H1 (cell line): ENCODE measurements around the gene MS4A18. TPM values are rescaled to one million over a fixed set of nuclear protein-coding genes. Genes with fewer than 3 reads are reported as not detected.

ENCODE experiments used
- CTCF ChIA-PET: fragments of 300-600 bp; sonication (Branson Sonifier 250); formaldehyde crosslinking; loops from one replicate; lab custom pipeline; 2021; ENCODE audit not compliant: partially characterized antibody; lab: Charles Lee
- POLR2A ChIA-PET: fragments of 300-600 bp; sonication (Branson Sonifier 250); formaldehyde crosslinking; loops from one replicate; lab custom pipeline; 2021; ENCODE audit warnings: inconsistent platforms; ENCODE audit not compliant: partially characterized antibody; lab: Charles Lee
- DNase-seq, 2 experiments: peaks; one replicate each; pipeline versions ENCODE4 v3.0.0 to v3.0.0-alpha.2; 2010 to 2022; ENCODE audit warnings: low spot score in 2 of 2, low read depth in 1 of 2, mixed read lengths in 1 of 2
- FAIRE-seq: peaks from 2 replicates; lab custom pipeline; 2011; peaks lifted over from hg19 to GRCh38; lab: Jason Lieb, UNC
- H2AFZ ChIP-seq: 2 replicates; pipeline ENCODE4 v1.8.1; 2012; ENCODE audit warnings: low read length, inconsistent platforms
- H2AK5ac ChIP-seq: 2 replicates; pipeline ENCODE4 v1.6.1; 2013; ENCODE audit warnings: low read depth, low read length
- H2BK120ac ChIP-seq: replicated peaks from 2 replicates; pipeline ENCODE3; 2013; ENCODE audit warnings: low read depth, low read length, inconsistent platforms
- H2BK12ac ChIP-seq: 2 replicates; pipeline ENCODE4 v1.6.1; 2013; ENCODE audit warnings: low read depth, low read length
- H2BK15ac ChIP-seq: 2 replicates; pipeline ENCODE4 v1.6.1; 2013; ENCODE audit warnings: low read length
- H2BK20ac ChIP-seq: 2 replicates; pipeline ENCODE4 v1.6.1; 2013; ENCODE audit warnings: low read length
- H2BK5ac ChIP-seq: 2 replicates; pipeline ENCODE4 v1.6.1; 2013; ENCODE audit warnings: low read depth, low read length
- H3K14ac ChIP-seq: 2 replicates; pipeline ENCODE4 v1.6.1; 2013; ENCODE audit warnings: inconsistent platforms; ENCODE audit not compliant: insufficient read length
- H3K18ac ChIP-seq: 2 replicates; pipeline ENCODE4 v1.6.1; 2013; ENCODE audit warnings: low read length; ENCODE audit errors: extremely low read depth
- H3K23ac ChIP-seq: 2 replicates; pipeline ENCODE4 v1.6.1; 2013; ENCODE audit warnings: inconsistent platforms; ENCODE audit not compliant: insufficient read length
- H3K23me2 ChIP-seq: 2 replicates; pipeline ENCODE4 v1.6.1; 2013; ENCODE audit warnings: low read depth, low read length
- H3K27ac ChIP-seq: 2 replicates; pipeline ENCODE4 v1.6.1; 2011; ENCODE audit warnings: low read depth, low read length, inconsistent platforms
- H3K27me3 ChIP-seq, 4 experiments: replicated peaks in 1 of 4; 1 replicate in 1 of 4; 2 replicates in 3 of 4; pipeline versions ENCODE4 v1.6.1 to v1.8.1; 2011 to 2013; ENCODE audit warnings: low read length in 3 of 4, mild to moderate bottlenecking in 3 of 4, inconsistent platforms in 2 of 4, mixed read lengths in 2 of 4, moderate library complexity in 1 of 4; ENCODE audit not compliant: control insufficient read depth in 3 of 4, insufficient read depth in 3 of 4; ENCODE audit errors: extremely low read depth in 1 of 4
- H3K36me3 ChIP-seq, 4 experiments: 2 replicates each; pipeline versions ENCODE4 v1.6.1 to v1.8.1; 2011 to 2013; ENCODE audit warnings: mild to moderate bottlenecking in 4 of 4, low read length in 3 of 4, moderate library complexity in 2 of 4, control low read depth in 1 of 4, inconsistent platforms in 1 of 4; ENCODE audit not compliant: insufficient read depth in 4 of 4, control insufficient read depth in 2 of 4
- H3K4ac ChIP-seq: replicated peaks from 2 replicates; pipeline ENCODE3; 2013; ENCODE audit warnings: low read length, low read depth, mixed read lengths, inconsistent platforms; ENCODE audit not compliant: insufficient read length
- H3K4me1 ChIP-seq, 4 experiments: replicated peaks in 1 of 4; 1 replicate in 1 of 4; 2 replicates in 3 of 4; pipeline versions ENCODE4 v1.6.1 to v1.8.1; 2011 to 2013; ENCODE audit warnings: low read length in 3 of 4, inconsistent platforms in 2 of 4, mixed read lengths in 1 of 4; ENCODE audit not compliant: insufficient read depth in 4 of 4, control insufficient read depth in 3 of 4
- H3K4me2 ChIP-seq, 2 experiments: 2 replicates each; pipeline versions ENCODE4 v1.6.1 to v1.8.1; 2011 to 2013; ENCODE audit warnings: low read depth in 2 of 2, low read length in 2 of 2, control low read depth in 1 of 2, inconsistent platforms in 1 of 2, mild to moderate bottlenecking in 1 of 2; ENCODE audit not compliant: insufficient read depth in 1 of 2
- H3K4me3 ChIP-seq, 4 experiments: fragments of 200-600, 300-600 bp in 1 of 4; sonication (generic), shearing (Covaris generic), sonication (Bioruptor Twin) in 1 of 4; 2 replicates each; pipeline versions ENCODE4 v1.5.1 to v1.8.1; 2011 to 2016; ENCODE audit warnings: low read length in 4 of 4, low read depth in 3 of 4, control low read depth in 2 of 4, inconsistent platforms in 2 of 4, mild to moderate bottlenecking in 2 of 4, mixed read lengths in 1 of 4, moderate library complexity in 1 of 4; ENCODE audit not compliant: insufficient read depth in 2 of 4; ENCODE audit errors: extremely low read depth in 1 of 4
- H3K56ac ChIP-seq: replicated peaks from 2 replicates; pipeline ENCODE3; 2013; ENCODE audit warnings: low read depth, mild to moderate bottlenecking, mixed read lengths, low read length, inconsistent platforms; ENCODE audit not compliant: insufficient read length
- H3K79me1 ChIP-seq: 2 replicates; pipeline ENCODE4 v1.6.1; 2013; ENCODE audit warnings: low read depth, low read length, control low read depth
- H3K79me2 ChIP-seq, 2 experiments: 2 replicates each; pipeline versions ENCODE4 v1.6.1 to v1.8.1; 2012 to 2013; ENCODE audit warnings: low read length in 2 of 2, mild to moderate bottlenecking in 2 of 2, inconsistent platforms in 1 of 2; ENCODE audit not compliant: insufficient read depth in 2 of 2, control insufficient read depth in 1 of 2
- H3K9ac ChIP-seq, 4 experiments: replicated peaks in 1 of 4; 1 replicate in 1 of 4; 2 replicates in 3 of 4; pipeline versions ENCODE4 v1.6.1 to v1.8.1; 2011 to 2013; ENCODE audit warnings: low read depth in 3 of 4, low read length in 3 of 4, control low read depth in 2 of 4, mild to moderate bottlenecking in 2 of 4, moderate library complexity in 2 of 4, inconsistent platforms in 1 of 4; ENCODE audit errors: extremely low read depth in 1 of 4
- H3K9me3 ChIP-seq, 2 experiments: 2 replicates each; pipeline versions ENCODE4 v1.6.1 to v1.8.1; 2012 to 2013; ENCODE audit warnings: mild to moderate bottlenecking in 2 of 2, moderate library complexity in 2 of 2, control low read depth in 1 of 2, inconsistent platforms in 1 of 2, low read depth in 1 of 2, low read length in 1 of 2, mixed read lengths in 1 of 2; ENCODE audit not compliant: insufficient read depth in 2 of 2
- H4K20me1 ChIP-seq, 2 experiments: replicated peaks in 1 of 2; 2 replicates each; pipeline versions ENCODE3 to v1.8.1; 2011 to 2013; ENCODE audit warnings: inconsistent platforms in 2 of 2, low read length in 2 of 2, mild to moderate bottlenecking in 1 of 2; ENCODE audit not compliant: insufficient read depth in 2 of 2, control insufficient read depth in 1 of 2
- H4K5ac ChIP-seq: 2 replicates; pipeline ENCODE4 v1.6.1; 2013; ENCODE audit warnings: low read length, low read depth, mixed read lengths, inconsistent platforms; ENCODE audit not compliant: insufficient read length
- H4K8ac ChIP-seq: 2 replicates; pipeline ENCODE4 v1.8.0; 2013; ENCODE audit warnings: mild to moderate bottlenecking, moderate library complexity, low read length, inconsistent platforms; ENCODE audit not compliant: insufficient read depth; ENCODE audit errors: extremely low read depth
- H4K91ac ChIP-seq: replicated peaks from 2 replicates; pipeline ENCODE3; 2013; ENCODE audit warnings: low read length, mixed read lengths, inconsistent platforms; ENCODE audit not compliant: insufficient read length
- BCL11A ChIP-seq, 2 experiments: IDR thresholded peaks; one replicate each; pipeline ENCODE4 v1.6.1; 2011; ENCODE audit warnings: low read depth in 2 of 2, low read length in 2 of 2, mild to moderate bottlenecking in 2 of 2
- CREB1 ChIP-seq: IDR thresholded peaks from 2 replicates; pipeline ENCODE4 v1.6.1; 2012; ENCODE audit warnings: inconsistent platforms
- CTBP2 ChIP-seq: IDR thresholded peaks from 2 replicates; pipeline ENCODE4 v1.7.0; 2011; ENCODE audit warnings: borderline replicate concordance, mild to moderate bottlenecking, moderate library complexity, mixed read lengths, low read length; ENCODE audit not compliant: insufficient read depth, insufficient read length
- E2F6 ChIP-seq: IDR thresholded peaks from 2 replicates; pipeline ENCODE4 v1.6.1; 2012; ENCODE audit warnings: inconsistent platforms
- EGR1 ChIP-seq: IDR thresholded peaks from 2 replicates; pipeline ENCODE4 v1.6.1; 2011; ENCODE audit warnings: low read depth, low read length, borderline replicate concordance
- NANOG ChIP-seq: IDR thresholded peaks from 2 replicates; pipeline ENCODE4 v1.6.1; 2011; ENCODE audit warnings: low read length, low read depth, mild to moderate bottlenecking, inconsistent platforms; ENCODE audit not compliant: insufficient read depth, poor library complexity, severe bottlenecking
- NRF1 ChIP-seq: IDR thresholded peaks from 2 replicates; pipeline ENCODE4 v1.6.1; 2011; ENCODE audit warnings: mild to moderate bottlenecking, low read depth, low read length, improper control_type of control experiment
- SP1 ChIP-seq: IDR thresholded peaks from 2 replicates; pipeline ENCODE4 v1.6.1; 2011; ENCODE audit warnings: low read depth, low read length
- SP4 ChIP-seq: IDR thresholded peaks from 2 replicates; pipeline ENCODE4 v1.6.1; 2012; ENCODE audit warnings: low read length, inconsistent platforms
- TCF12 ChIP-seq: IDR thresholded peaks from 2 replicates; pipeline ENCODE4 v1.6.1; 2011; ENCODE audit warnings: low read depth, mild to moderate bottlenecking, low read length
- WGBS, 2 experiments: shearing (Covaris generic) in 1 of 2; methylation state at CpG; one replicate each; pipeline versions ENCODE4 v1.1.6 to v1.1.7; 2013 to 2015; ENCODE audit warnings: low lambda C conversion rate in 2 of 2, mixed read lengths in 2 of 2, inconsistent platforms in 1 of 2, low coverage in 1 of 2, missing lambda C conversion rate in 1 of 2; ENCODE audit not compliant: insufficient replicate concordance in 2 of 2, insufficient coverage in 1 of 2, insufficient read length in 1 of 2; ENCODE audit errors: extremely low coverage in 1 of 2, missing lambda C conversion rate in 1 of 2; 5-methylcytosine and 5-hydroxymethylcytosine counted together
- polyA plus RNA-seq, 7 experiments: library from polyadenylated mRNA; depleted of rRNA in 3 of 7; stranded (reverse) in 5 of 7; unstranded in 2 of 7; fragments of >200 nt in 5 of 7; fragments of 200-250 nt in 2 of 7; gene quantifications; 1 replicate in 5 of 7; 2 replicates in 1 of 7; 4 replicates in 1 of 7; pipeline versions ENCODE4 v1.2.1 to v1.2.3, GENCODE V29; 2011 to 2013; ENCODE audit warnings: missing spikeins in 2 of 7, mixed read lengths in 2 of 7
- total RNA-seq: library from RNA; stranded (reverse); fragmentation: NEBNext Ultra II Directional; extraction: Animal tissue kit (Norgen Biotek cat#: 25700); gene quantifications from 2 replicates; pipeline ENCODE4 v1.2.1, GENCODE V29; 2021
- TF ChIP-seq, protein P1 (sequence below), 3 experiments: IDR thresholded peaks; 1 replicate in 2 of 3; 2 replicates in 1 of 3; pipeline versions ENCODE4 v1.5.1 to v1.6.1; 2011; ENCODE audit warnings: low read length in 3 of 3, mild to moderate bottlenecking in 3 of 3, inconsistent platforms in 2 of 3, low read depth in 1 of 3, moderate library complexity in 1 of 3; ENCODE audit not compliant: insufficient read depth in 1 of 3; ENCODE audit errors: control extremely low read depth in 1 of 3

MS4A18 gene
- total and polyA plus RNA-seq, 2 of the 8 experiments (the other 6 are each of a cell fraction or from before 2014, with no cell fraction given), result not detected

DNA sequence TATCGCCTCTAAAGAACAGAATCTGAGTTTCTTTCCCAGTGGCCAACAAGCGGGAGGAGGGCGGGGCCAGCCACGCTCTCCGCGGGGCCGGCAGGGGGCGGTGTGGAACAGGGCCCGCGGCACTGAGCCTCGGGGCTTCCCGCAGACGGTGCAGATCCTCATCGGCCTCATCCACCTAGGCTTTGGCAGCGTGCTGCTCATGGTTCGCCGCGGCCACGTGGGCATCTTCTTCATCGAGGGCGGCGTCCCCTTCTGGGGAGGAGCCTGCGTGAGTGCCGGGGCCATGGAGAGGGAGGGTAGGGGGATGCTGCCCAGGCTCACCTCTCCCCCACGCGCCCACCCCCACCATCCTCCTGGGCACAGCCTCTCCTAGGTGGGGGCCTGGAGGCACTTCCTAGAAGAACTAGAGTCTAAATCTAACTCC, 42.9 kb downstream of the MS4A18 start:
- Histone ChIP-seq H3K14ac (no peak overlapping the region), H3K4me3 (no peak overlapping the region), H2BK15ac (no peak overlapping the region), H2AK5ac (no peak overlapping the region), H4K8ac (peak overlapping the region; percentile 11; the same call in 1 of the 2 replicates), H3K56ac (no peak overlapping the region), H3K9ac (no peak overlapping the region), H3K4ac (no peak overlapping the region), H4K91ac (no peak overlapping the region), H3K9me3 (no peaks in the 10 kb centered on the region; a peak in 1 of 4 replicates), H3K23me2 (no peaks in the 10 kb centered on the region), H3K27me3 (peaks cover 0 to 11% (median 6%) of the 10 kb centered on the region in 4 experiments; a peak in 3 of 7 replicates), H4K5ac (no peak overlapping the region), H2BK120ac (no peak overlapping the region), H3K27ac (no peak overlapping the region), H3K23ac (no peak overlapping the region), H2BK20ac (no peak overlapping the region), H3K4me1 (peaks cover 0 to 1% (median 0%) of the 10 kb centered on the region in 4 experiments; a peak in 1 of 7 replicates), H3K79me2 (no peaks in the 10 kb centered on the region), H2BK12ac (no peak overlapping the region), H3K18ac (no peak overlapping the region; the same call in 1 of the 2 replicates), H2AFZ (peak overlapping the region; percentile 91), H3K4me2 (no peak overlapping the region), H3K79me1 (no peaks in the 10 kb centered on the region), H4K20me1 (no peaks in the 10 kb centered on the region), H2BK5ac (no peak overlapping the region), H3K36me3 (no peaks in the 10 kb centered on the region)
- ChIA-PET POLR2A (interaction anchor here (1.0 kb wide), 1 partner anchor 141 kb away, joined by 3 read pairs; no protein-coding TSS in a partner anchor), CTCF (interaction anchor here (0.7 to 8.3 kb wide), 19 partner anchors 9 to 534 kb away, joined by 3 to 145 read pairs (median 4); partner anchors contain the start of genes MS4A15 and MS4A8)
- peak; percentile 25 to 90 for DNase-seq
- 42% methylated on average over 13 of the region's 26 CpGs; no CpG with 5 or more reads in 1 of the 2 experiments for WGBS, 2 experiments
- FAIRE-seq, result no peak
- TF ChIP-seq E2F6 (peak; percentile 97), BCL11A (IDR thresholded peaks at IDR 0.05; ENCODE audit: low read depth in 2 of 2, low read length in 2 of 2) (no peak), CREB1 (no peak), NANOG (no peak), SP1 (no peak), SP4 (no peak), NRF1 (no peak), TCF12 (no peak), EGR1 (no peak), CTBP2 (no peak)
- TF ChIP-seq, protein P1, sequence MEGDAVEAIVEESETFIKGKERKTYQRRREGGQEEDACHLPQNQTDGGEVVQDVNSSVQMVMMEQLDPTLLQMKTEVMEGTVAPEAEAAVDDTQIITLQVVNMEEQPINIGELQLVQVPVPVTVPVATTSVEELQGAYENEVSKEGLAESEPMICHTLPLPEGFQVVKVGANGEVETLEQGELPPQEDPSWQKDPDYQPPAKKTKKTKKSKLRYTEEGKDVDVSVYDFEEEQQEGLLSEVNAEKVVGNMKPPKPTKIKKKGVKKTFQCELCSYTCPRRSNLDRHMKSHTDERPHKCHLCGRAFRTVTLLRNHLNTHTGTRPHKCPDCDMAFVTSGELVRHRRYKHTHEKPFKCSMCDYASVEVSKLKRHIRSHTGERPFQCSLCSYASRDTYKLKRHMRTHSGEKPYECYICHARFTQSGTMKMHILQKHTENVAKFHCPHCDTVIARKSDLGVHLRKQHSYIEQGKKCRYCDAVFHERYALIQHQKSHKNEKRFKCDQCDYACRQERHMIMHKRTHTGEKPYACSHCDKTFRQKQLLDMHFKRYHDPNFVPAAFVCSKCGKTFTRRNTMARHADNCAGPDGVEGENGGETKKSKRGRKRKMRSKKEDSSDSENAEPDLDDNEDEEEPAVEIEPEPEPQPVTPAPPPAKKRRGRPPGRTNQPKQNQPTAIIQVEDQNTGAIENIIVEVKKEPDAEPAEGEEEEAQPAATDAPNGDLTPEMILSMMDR (IDR thresholded peaks at IDR 0.05; ENCODE audit: control extremely low read depth in 1 of 3, insufficient read depth in 1 of 3, low read depth in 1 of 3, low read length in 3 of 3), result peak; percentile 75 to 80 (median 76)
